HG03571 (cell line): ENCODE data around the gene P4HA2.
A peak's percentile ranks its signal among the peaks of the same experiment; 100 is the strongest.

Experiments used
- ATAC-seq: cut with Tn5 transposase; IDR thresholded peaks from one replicate; pipeline ENCODE4 v1.9.1; 2021; ENCODE audit not compliant: unreplicated experiment

Gene P4HA2

GRCh38 chr5:132265336-132266030, 37.8 kb upstream of the P4HA2 start:
- ATAC-seq: no peak

GRCh38 chr5:132264546-132265335, 37.1 kb upstream of the P4HA2 start:
- no peak for ATAC-seq

DNA sequence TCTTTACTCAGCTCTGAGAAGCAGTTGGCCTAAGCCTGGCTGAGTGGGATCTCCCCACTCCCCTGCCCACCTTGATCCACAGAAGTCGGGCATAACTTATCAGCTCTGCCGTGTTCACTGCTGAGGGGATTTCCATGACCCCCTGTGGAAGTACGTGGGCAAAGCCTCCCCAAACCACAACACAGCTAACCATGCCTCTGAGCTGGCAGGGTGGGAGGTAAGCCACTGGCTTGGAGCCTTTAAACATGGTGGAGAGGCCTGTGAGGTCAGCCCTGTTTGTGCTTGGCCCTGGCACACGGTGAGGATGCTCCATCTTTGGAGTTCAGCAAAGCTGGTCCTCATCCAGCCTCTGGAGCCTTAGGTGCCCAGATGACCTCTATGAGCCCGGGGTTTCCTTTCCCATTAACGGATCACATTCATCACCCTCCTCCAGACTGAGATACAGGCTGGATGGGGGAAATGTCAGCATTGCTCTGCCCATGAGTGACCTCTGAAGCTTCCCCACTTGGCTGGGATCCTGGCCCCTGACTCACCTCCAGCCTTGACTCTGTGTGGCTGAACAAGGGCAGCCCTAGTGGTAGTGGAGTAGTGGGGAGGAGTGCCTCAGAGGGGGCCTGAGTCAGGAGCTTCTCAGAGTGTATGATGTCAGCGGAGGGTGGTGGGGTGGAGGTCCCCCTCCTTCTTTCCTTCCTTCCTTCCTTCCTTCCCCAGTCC, 36.1 kb upstream of the P4HA2 start:
- ATAC-seq: no peak

- no peak for ATAC-seq
These were observed 35.4 kb upstream of the P4HA2 start for GRCh38 chr5:132262882-132263547.

GRCh38 chr5:132261881-132262845, 34.5 kb upstream of the P4HA2 start:
- no peak for ATAC-seq

DNA sequence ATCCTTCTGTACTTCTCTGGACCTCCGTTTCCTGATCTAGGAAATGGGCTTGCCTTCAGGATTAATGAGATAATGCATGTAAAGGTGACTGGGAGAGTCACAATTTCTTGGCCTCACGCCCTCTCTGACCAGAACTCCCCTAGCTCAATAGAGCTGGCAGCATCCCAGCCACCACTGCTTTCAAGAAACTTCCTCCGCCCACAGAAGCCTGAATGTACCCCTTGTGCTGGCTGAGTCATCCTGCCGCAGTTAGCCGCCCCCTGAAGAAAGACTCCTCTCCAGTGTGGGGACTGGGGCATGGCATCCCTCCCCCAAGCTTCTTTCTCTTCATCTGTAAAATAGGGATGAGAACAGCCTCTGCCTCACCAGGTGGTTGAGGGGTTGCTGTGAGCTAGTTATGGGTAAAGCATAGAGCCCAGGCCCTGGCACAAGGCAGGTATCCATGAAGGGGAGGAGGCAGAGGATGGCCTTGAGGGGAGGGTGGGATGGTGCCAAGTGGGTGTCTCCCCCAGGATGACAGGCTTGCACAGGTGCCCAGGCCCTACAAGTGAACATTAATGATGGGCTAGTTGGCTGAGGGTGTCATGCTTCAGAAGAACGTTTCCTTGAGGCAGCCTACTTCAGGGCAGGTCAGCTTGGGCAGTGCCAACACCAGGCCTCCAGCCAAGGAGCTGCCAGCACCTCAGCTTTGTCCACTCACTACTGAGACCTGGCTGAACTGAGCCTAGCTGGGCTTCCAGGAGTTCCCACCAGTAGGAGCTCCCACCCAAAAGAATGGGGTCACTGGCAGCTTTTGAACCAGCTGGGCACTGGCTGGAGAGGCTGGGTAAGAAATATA, 33.3 kb upstream of the P4HA2 start:
- peak; percentile 47 for ATAC-seq

GRCh38 chr5:132260051-132260450, 32.4 kb upstream of the P4HA2 start:
- no peak for ATAC-seq

- no peak for ATAC-seq
These were observed 31.6 kb upstream of the P4HA2 start for GRCh38 chr5:132259069-132259851.

DNA sequence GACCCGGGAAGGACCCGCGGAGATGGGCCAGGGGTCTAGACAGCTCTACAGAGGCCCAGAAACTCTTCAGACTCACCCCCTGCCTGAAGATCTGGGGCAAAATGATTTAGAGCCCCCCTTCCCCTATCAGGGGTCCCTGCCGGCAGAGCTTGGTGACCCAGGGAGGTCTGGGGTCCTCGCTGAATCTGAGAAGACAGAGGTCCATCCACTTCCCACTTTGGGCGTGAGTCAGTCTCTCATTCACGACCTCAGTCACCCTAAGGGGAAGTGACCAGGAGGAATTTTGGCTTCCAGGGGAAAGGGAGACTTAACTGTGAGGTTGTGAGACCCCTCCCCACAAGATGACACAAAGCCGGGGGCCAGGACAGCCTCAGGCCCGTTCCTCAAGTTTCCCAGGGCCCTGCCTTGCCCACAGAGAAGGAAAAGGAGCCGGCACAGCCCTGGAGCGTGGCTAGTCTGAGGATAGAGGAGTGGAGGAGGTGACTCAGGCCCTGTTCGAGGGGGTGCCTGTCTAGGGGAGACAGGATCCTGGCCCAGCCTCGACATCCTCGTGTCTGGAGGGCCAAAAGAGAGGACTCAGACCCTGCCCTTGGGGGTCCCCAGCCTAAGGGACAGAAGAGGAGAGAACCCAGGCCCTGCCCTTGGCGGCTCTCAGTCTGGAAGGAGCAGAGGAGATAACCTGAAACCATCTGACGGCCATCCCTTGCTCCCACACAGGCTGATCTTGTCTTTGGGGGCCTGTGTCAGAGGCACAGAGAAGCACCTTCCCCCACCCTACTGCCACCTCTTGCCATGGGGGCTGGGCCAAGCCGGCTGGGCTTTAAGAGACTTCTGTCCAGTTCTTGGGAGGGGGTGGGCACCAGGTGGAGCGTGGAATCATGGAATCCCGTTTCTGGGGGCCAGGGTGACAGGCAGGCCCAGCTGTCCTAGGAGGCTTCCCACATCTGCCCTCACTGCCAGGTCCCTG, 30.7 kb upstream of the P4HA2 start:
- ATAC-seq: no peak

GRCh38 chr5:132257131-132258101, 29.8 kb upstream of the P4HA2 start, which contains the start of gene PDLIM4:
Gene PDLIM4, plus strand, starts transcription at chr5:132257696. Its CDS starts 39 bp downstream, at chr5:132257735.
- no peak for ATAC-seq

GRCh38 chr5:132256783-132257130, 29.1 kb upstream of the P4HA2 start:
- no peak for ATAC-seq

DNA sequence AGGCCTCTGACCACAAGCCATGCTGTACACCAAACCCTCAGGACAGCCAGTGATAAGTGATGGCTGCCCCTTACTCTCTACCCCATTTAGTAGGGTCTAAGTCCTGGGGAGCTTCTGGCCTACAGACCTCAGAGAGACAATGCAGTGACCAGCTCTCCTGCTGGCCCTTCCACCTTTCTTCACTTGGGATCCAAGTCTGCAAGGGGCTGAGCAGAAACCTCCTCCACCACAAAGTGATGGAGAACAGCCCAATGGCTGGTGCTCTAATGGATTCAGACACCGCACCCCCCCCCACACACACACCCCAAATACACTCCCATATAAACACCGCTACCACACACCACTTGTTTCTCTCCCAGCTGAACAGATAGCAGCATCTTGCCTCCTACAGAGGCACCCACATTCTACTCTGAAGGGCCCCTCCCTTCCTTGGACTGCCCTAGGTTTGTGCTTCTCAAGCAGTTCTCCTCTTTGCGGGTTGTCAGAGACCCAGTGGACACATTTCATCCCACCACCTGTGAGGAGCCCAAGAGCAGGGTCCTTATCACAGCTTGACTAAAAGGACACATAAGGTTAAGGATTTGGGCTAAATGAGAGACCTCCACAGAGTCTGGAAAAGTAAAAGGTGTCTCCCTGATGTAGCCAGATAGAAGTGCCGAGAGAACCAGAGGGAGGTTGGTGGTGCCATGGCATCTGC, 28.6 kb upstream of the P4HA2 start:
- no peak for ATAC-seq

- ATAC-seq: no peak
These were observed 26.8 kb upstream of the P4HA2 start for GRCh38 chr5:132254321-132254977.

- no peak for ATAC-seq
These were observed 26.0 kb upstream of the P4HA2 start for GRCh38 chr5:132253452-132254320.
